GM23248 (cell line): ENCODE measurements around the gene BRF1.

Experiments
- EZH2 ChIP-seq: fragments of 200-600 bp; sonication (generic); IDR thresholded peaks from 2 replicates; pipeline ENCODE4 v1.6.1; 2018; ENCODE audit warnings: antibody characterized with exemption, mild to moderate bottlenecking; ENCODE audit not compliant: insufficient read depth, poor library complexity, severe bottlenecking
- EZH2phosphoT487 ChIP-seq: fragments of 200-600 bp; sonication (generic); IDR thresholded peaks from 2 replicates; pipeline ENCODE4 v1.6.1; 2018; ENCODE audit warnings: antibody characterized with exemption, moderate library complexity, mild to moderate bottlenecking, low read depth; ENCODE audit not compliant: insufficient read depth

DNA sequence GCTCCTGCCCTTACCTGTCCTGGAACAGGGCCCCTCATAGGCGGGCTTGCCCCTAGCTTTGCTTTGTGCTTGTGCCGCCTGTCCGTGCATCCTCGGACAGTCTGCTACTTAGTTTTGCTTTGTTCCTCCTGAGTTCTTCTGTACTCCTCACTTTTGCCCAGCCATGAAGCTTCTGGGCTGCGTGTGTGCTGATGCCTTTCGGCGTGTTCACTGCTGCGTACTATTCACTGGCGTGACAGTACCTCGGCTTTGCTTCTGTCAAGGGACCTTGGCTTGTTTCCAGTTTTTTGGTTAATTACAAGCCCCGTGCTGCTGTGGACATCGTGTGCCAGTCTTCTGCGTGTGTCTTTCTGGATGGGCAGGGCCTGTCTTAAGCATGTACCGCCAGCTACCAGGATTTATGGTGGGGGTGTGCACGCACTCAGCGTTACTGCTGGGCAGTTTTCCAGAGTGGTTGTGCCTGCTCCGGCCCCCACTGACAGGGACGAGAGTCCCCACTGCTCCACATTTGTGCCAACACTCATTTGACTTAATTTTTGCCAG, 16.2 kb upstream of the BRF1 start:
- TF ChIP-seq EZH2: no peak
- no peak for TF ChIP-seq EZH2phosphoT487
